GM19324 (cell line): ENCODE measurements around the gene SWI5.
A peak's percentile ranks its signal among the peaks of the same experiment; 100 is the strongest.
"Not testable (repeated sequence)": the region's sequence is repeated elsewhere in the genome, so short reads cannot be mapped to it uniquely, and the experiment has no call there.

Experiments
- ATAC-seq: cut with Tn5 transposase; IDR thresholded peaks from one replicate; pipeline ENCODE4 v1.9.1; 2021; ENCODE audit warnings: mild to moderate bottlenecking, moderate library complexity; ENCODE audit not compliant: unreplicated experiment, low FRiP score

SWI5 gene

DNA sequence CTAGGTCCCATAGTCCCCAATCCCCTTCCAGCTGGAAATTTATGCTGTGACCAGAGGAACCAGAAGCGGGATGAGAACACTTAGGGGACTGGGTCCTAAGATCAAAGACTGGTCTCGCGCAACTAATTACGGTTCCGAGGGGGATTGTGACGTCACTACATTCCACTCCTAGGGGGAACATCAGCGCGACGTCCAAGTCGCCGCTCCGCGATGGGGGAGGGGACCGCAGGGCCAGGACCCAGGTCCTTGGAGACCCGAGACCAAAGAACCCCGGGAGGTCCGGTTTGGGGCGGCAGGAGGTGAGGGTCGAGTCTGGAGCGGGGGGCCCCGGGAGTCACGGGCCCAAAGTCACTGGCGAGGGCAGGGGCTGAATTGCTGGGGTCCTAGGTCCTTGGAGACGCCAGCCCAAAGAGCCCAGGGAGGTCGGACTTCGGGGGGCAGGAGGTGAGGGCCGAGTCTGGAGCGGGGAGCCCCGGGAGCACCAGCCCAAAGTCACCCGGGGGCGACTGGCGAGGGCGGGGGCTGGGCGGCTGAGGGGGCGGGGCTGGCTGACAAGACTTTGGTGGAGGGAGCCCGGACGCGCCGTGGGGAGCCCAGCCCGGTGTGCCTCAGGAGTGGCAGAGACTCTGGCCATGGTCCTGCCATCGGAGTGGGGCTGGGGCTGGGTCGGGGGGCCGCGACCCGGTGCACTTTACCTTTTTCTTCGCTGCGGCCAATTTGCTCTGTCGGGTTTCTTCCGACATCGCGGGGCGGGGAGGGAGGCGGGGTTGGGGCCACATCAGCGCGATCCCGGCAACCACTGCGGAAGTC is 673 bp upstream of the SWI5 start, which contains the start of gene GOLGA2:
TSS of gene GOLGA2 (minus strand) at position 810 of the 810 bp plus-strand sequence. CDS start at position 779, 31 bp downstream.
- ATAC-seq, result peak; percentile 62

DNA sequence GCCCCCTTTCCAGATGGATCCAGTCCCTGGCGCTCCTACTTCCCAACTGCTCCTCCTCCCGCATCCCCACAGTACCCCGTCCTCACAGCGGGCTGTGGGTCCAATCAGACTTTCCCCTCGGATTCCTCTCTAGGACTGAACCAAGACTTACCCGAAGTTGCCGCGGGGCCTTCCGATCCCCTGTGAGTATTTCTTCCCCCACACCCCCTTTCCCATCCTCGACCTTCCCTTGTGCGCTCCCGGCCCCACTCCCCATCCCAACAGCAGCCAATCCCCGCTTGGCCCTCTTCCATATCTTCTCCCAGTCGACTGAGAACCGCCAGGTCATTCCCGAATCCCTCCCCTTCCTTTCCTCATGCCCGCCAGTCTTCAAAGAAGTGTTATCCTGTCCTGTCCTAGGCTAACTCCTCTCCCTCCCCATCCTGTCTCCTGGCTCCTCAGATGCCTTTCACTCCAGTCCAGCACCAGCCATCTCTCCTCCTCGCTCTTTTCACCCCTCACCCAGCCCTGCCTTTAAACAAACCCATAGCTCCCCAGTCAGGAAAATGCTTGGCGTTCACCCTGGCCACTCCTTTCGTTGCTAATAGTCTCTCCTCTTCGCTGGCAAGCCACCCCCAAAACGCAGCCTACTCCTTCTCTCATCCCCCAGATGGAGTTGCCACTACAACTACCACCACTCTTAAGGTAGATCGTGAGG is 646 bp downstream of the SWI5 start:
- no peak for ATAC-seq

DNA sequence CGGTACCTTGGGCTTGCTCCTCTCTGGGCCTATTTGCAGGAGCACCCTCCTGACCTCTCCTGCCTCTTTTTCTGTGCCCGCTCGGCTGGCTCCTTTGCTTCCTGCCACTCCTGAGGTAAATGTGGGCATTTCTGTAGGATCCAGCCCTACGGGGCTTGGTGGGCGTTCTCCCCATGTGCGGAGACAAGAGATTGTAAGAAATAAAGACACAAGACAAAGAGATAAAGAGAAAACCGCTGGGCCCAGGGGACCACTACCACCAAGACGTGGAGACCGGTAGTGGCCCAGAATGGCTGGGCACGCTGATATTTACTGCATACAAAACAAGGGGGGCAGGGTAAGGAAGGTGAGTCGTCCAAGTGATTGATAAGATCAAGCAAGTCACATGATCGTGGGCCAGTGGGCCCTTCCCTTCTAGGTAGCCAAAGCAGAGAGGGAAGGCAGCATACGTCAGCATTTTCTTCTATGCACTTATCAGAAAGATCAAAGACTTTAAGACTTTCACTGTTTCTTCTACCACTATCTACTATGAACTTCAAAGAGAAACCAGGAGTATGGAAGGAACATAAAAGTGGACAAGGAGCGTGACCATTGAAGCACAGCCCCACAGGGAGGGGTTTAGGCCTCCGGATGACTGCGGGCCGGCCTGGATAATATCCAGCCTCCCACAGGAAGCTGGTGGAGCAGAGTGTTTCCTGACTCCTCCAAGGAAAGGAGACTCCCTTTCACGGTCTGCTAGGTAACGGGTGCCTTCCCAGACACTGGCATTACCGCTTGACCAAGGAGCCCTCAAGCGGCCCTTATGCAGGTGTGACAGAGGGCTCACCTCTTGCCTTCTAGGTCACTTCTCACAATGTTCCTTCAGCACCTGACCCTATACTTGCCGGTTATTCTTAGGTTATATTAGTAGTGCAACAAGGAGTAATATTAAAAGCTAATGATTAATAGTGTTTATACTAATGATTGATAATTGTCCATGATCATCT is 3.3 kb downstream of the SWI5 start:
- not testable (repeated sequence) for ATAC-seq

DNA sequence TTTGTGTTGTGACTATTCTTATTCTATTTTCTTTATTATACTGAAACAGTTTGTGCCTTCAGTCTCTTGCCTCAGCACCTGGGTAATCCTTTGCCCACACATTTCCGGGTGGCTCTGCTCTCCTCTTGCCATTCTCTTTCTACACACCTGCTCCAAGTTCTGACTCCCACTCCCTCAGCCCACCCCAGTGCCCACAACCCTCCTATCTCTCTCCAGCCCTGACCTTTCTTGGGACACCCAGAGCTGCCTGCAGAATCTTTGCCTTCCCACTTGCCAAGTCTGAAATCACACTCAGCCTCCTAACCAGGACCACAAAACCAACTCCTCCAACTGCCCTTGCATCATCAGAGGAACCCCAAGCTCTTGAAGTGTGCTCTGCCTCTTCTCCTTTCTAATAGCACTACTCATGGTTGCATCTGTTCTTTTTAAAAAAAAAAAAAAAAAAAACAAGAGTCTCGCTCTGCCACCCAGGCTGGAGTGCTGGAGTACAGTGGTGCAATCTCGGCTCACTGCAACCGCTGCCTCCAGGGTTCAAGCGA is 4.1 kb downstream of the SWI5 start:
- ATAC-seq, result no peak

DNA sequence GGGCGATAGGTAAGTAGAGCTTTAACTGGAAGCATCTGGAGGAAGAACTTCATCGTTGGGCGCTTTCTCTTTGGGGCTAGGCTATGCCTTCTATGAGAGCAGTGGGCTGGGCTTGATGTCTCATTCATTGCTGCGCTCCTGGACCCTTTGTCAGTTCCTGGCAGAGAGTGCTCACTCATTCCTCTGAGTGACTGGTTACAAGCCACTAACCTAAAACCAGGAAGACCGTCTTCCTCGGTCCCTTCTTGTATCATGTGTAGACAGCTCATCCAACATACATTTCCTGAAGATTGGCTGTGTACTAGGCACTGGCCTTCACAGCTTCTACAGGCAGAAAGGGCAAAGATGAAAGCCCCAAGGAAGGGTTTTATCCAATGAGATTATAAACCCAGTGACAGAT is 6.4 kb downstream of the SWI5 start:
- ATAC-seq, result no peak

DNA sequence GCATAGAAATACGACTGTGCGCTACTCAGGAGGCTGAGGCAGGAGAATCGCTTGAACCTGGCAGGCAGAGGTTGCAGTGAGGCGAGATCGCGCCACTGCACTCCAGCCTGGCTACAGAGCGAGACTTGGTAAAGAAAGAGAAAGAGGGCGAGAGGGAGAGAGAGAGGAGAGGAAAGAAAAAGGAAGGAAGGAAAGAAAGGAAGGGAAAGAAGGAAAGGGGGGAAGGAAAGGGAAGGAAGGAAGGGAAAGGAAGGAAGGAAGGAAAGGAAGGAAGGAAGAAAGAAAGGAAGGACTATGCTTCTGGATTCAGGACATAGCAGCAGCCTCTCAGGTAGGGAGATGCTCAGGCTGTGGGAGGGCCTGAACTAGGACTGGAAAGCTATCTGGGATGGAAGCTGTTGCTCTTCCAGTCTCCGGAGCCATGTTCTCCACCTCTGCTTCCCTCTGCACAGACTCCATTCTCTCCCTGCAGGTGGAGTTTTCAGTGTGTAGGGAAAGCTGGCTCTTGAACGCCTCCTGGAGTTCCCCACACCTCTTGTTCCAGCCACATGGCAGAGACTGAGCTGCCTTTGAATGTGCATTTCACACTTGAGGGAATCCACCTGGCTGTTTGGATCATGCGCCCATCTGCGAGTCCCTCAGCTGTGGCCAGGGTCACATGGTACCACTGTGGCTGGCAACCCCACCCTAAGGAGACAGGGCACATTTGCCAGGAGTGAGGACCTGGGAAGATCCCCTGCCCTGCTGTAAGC is 9.1 kb downstream of the SWI5 start:
- no peak for ATAC-seq

DNA sequence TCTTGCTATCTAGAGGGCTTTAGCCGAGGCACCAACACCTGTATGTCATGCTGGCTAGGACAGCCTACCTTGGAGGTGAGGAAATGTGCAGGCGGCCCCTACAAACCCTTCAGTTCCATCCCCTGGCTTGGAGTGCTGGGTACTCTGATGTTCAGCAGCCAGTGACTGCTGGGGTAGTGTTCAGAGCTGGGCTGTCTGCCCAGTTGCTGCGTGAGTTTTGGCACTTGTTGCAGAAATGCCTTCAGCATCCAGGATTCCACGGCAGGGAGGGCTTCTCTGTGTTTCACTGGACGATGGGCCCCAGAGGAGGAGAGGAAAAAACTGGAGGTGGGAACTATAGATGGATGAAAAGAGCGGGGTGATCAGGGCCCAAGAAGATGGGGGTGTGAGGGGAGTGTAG is 10.4 kb downstream of the SWI5 start:
- ATAC-seq, result no peak

DNA sequence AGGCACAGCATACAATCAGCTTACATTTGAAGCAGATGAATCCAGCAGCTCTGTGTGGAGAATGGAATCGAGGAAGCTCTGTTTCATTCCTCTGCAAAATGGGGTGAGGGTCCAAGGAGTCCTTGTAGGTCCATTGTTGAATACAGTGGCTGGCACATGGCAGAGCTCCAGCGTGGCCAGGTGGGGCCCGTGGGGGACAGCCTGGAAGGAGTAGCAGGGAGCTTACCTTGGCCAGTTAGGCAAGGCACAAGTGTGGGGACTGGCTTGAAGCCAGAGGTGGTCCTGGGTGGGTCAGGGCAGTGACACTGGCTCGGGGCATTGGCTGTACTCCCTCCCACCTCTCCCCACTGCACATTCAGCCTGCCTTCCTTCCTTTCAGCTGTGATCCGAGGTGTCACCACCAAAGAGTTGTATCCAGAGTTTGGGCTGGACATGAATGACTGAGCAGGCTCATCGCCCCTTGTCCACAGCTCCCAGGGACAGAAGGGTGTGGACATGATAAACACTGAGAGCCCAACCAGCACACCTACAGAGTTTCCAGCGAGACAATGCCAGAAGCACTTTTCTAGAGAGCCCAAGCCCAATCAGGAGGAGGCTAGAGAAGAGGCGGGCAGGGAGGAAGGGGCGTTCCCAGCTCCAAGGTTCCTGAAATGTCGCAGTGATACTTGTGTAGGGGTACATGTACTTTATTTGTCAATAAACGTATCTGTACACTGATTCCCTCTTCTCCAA is 12.4 kb downstream of the SWI5 start:
- no peak for ATAC-seq

DNA sequence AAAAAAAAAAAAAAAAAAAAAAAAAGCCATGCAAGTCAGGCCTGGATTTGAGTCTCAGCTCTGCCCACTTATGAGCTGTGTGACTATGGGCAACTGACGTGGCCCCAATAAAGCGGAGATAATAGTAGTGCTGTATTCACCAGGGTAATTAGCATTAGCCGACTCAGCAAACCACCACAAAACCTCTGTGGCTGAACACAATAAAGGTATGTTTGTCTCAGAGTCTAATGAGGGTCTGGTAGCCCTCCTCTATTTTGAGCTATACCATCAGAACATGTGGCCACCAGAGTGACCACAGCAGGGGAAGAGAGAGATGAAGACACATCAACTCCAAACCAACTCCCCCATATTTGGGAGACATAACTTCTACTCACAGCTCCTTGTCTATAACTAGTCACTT is 15.9 kb downstream of the SWI5 start:
- no peak for ATAC-seq

DNA sequence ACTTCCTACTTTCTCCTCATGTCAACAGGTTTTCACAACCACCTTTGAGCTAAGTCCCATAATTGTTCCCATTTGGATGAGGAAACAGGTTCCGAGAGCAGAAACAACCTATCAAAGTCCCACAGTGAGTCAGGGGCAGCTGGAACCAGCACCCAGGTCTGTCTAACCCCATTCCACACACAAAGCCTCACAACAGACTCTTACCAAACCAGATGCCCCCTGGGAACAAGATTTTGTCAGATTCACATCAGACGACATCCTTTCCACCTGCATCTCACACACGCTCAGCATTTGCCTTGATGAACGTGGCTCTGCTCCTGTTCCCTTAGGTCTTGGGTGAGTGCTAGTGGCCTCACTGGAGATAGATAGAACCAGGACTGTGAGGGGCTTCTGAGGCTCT is 17.0 kb downstream of the SWI5 start:
- ATAC-seq, result no peak

DNA sequence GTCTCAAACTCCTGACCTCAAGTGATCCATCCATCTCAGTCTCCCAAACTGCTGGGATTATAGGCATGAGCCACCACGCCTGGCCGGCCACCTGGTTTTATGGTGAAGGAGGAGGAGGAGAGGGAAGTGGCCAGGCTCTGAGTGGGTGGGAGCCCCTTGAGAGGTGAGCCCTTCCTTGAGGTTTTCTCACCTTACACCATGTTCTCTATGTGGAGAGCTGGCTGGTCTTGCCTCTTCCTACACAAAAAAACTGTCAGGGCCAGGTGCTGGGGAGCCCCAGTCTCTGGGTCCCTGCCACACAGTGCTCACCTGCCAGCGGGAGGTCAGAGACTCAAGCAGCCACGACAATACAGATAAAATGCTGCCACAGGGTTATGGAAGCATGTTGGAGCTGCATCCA is 18.1 kb downstream of the SWI5 start:
- ATAC-seq, result no peak

DNA sequence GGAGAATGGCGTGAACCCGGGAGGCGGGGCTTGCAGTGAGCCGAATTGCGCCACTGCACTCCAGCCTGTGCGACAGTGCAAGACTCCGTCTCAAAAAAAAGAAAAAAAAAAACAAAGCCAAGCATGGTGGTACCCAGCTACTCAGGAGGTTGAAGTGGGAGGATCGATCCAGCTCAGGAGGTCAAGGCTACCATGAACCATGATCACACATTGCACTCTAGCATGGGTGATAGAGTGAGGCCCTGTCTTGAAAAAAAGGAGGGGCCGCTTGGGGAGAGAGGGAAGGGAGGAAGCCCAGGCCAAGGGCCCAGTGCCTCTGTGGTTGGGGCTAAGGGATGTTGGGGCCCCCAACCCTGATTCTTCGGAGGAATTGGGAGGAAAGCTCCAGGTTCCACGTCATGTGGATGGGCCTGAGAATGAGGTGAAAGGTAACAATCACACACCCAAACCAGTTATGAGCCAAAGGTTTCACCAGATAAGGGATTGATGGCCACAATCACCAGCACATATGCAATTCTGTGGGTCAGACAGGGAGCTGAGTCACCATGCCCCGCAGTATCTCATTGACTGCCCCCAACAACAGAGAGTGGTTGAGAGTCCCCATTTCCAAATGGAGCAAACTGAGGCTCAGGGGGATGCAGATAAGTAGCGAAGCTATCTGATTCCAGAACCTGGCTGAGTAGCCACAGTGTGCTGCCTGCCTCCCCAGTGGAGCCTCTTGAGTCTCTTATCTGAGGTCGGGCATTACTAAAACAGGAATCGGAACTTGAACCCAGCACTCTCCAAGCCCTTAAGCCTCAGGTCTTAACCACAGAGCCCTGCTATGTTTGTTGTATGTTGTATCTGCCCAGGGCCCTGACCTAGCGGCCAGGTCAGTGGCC is 20.5 kb downstream of the SWI5 start:
- ATAC-seq, result no peak

DNA sequence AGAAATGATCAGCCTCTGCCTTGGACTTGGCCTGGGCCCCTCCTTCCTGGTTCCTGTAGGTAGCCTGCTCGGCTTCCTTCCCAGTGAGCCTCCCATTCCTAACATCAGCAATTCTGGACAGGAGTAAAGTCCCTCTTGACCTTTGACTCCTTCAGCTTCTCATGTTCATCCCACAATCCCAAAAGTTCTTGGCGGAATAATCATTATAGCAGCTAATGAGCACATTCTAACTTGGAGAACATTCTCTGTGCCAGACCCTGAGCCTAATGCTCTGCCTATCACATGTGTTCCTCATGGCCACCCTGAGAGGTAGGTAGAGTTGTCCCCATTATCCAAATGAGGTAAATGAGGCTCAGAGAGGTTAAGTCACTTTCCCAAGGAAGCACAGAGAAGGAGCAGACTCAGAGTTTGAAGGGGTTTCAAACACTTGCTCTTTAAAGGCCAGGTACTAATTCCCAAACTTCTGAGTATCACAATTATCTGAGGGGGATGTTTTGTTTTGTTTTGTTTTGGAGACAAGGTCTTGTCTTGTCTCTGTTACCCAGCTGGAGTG is 21.2 kb downstream of the SWI5 start:
- ATAC-seq, result no peak

DNA sequence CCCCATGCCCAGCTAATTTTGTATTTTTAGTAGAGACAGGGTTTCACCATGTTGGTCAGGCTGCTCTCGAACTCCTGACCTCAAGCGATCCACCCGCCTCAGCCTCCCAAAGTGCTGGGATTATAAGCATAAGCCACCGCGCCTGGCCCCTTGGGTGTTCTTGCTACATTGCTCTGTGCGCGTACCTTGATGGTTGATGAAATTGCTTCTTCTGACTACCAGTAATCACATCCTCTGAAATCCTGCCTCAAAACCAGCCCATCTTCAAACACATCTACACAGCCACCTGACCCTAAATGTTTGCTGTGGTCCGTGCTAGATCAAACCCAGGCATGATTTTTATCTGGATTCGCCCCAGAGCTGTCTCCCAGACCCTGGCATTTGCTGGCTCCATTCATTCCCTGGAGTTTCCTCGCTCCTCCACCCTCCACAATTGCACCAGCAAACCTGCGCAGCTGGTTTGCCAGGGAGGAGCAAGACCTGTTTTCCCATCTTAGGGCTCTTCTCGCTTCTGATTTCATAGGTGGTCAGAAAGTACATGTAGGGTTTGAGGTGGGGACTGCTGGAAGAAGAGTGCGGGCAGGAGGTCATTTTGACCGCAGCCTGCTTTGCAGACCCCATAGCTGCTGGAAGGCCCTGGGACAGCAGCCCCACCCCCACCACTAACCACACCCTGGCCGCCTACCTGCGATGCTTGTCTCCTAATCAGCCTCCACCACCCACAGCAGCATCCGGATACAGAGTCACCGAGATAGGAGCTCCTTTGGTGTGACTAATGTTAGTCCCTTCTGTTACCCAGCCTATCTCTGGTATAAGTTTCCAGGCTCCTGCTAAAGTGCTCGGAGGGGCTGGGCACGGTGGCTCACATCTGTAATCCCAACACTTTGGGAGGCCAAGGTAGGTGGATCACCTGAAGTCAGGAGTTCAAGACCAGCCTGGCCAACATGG is 22.7 kb downstream of the SWI5 start:
- no peak for ATAC-seq

DNA sequence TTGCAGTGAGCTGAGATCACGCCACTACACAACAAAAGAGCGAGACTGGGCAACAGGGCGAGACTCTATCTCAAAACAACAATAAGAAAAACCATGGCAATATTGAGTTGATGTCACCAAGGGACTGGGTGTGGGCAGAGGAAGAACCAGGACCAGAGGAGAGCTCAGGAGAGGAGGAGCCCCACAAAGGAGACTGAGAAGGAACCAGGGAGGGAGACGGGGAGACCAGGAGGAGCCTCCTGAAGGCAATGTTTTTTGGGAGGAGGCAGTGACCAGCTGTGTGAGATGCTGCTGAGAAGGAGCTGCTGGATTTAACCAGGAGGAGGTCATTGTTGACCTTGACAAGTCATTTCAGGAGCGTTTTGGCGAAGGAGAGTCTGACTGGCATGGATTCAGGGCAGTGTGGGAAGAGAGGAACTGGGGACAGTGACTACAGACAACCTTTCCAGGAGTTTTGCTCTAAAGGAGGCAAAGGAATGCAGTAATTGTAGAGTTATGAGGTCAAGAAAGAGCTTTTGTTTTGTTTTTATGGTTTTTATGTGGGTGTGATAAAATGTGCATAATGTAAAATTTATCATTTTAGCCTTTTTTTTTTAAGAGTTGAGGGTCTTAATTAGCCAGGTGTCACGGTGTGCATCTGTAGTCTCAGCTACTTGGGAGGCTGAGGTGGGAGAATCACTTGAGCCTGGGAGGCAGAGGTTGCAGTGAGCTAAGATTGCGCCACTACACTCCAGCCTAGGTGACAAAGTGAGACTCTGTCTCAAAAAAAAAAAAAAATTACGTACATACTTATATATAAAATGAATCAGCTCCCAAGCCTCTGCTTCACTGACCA is 28.3 kb downstream of the SWI5 start:
- no peak for ATAC-seq

DNA sequence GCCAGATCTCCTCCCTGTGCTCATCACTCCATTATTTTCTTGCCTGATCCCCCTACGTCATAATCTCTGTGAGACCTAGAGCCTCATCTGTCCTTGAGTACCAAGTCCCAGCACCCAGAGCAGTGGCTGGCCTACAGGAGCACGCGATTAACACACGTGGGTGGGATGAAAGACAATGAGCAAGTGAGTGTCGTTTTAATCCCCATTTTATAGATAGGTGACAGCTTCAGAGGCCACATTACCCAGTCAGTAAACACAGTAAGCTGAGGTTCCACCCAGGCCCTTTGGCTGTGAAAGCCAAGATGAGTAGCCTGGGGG is 28.9 kb downstream of the SWI5 start:
- ATAC-seq, result no peak
